Liver (tissue), 9 donors: Measurements from ENCODE around the gene RPL21. TPM values are rescaled to one million over a fixed set of nuclear protein-coding genes. Genes with fewer than 3 reads are reported as not detected.
"Not testable (repeated sequence)": the region's sequence is repeated elsewhere in the genome, so short reads cannot be mapped to it uniquely, and the experiment has no call there.

Experiments used
- DNase-seq: peaks from one replicate; pipeline ENCODE4 v3.0.0-alpha.2; 2017; ENCODE audit warnings: low spot score
- H3K27ac ChIP-seq, 2 donors: one replicate each; pipeline ENCODE4 v1.7.0; 2013; ENCODE audit warnings: inconsistent platforms in 2 of 2, low read length in 2 of 2, control low read depth in 1 of 2, low read depth in 1 of 2, mild to moderate bottlenecking in 1 of 2
- H3K27me3 ChIP-seq, 4 donors: one replicate each; pipeline versions ENCODE4 v1.6.1 to v1.7.0; 2013; ENCODE audit warnings: low read length in 3 of 4, inconsistent platforms in 1 of 4, mild to moderate bottlenecking in 1 of 4, moderate library complexity in 1 of 4; ENCODE audit not compliant: control insufficient read depth in 4 of 4, insufficient read depth in 4 of 4
- H3K36me3 ChIP-seq, 4 donors: one replicate each; pipeline versions ENCODE4 v1.6.1 to v1.7.0; 2013; ENCODE audit warnings: low read length in 3 of 4, mild to moderate bottlenecking in 3 of 4, low read depth in 1 of 4, moderate library complexity in 1 of 4; ENCODE audit not compliant: control insufficient read depth in 4 of 4, insufficient read depth in 3 of 4
- H3K4me1 ChIP-seq, 4 donors: one replicate each; pipeline versions ENCODE4 v1.6.1 to v1.7.0; 2013; ENCODE audit warnings: low read length in 3 of 4, mild to moderate bottlenecking in 3 of 4, moderate library complexity in 1 of 4; ENCODE audit not compliant: control insufficient read depth in 4 of 4, insufficient read depth in 4 of 4
- H3K4me3 ChIP-seq, 3 donors: one replicate each; pipeline versions ENCODE4 v1.6.1 to v1.7.0; 2013; ENCODE audit warnings: low read length in 3 of 3, control low read depth in 1 of 3, low read depth in 1 of 3, mild to moderate bottlenecking in 1 of 3
- H3K9ac ChIP-seq, 2 donors: one replicate each; pipeline ENCODE4 v1.7.0; 2013; ENCODE audit warnings: low read length in 2 of 2, mild to moderate bottlenecking in 2 of 2, moderate library complexity in 2 of 2, control low read depth in 1 of 2, low read depth in 1 of 2
- H3K9me3 ChIP-seq, 4 donors: one replicate each; pipeline versions ENCODE4 v1.6.1 to v1.7.0; 2013; ENCODE audit warnings: low read length in 3 of 4; ENCODE audit not compliant: control insufficient read depth in 4 of 4
- CTCF ChIP-seq: fragments of 150-350 bp; IDR thresholded peaks from 2 replicates; pipeline ENCODE4 v1.5.1; 2017; ENCODE audit warnings: improper control_type of control experiment, low read depth, low read length; ENCODE audit not compliant: missing input control
- EGR1 ChIP-seq, 2 donors: IDR thresholded peaks; 2 replicates each; pipeline ENCODE4 v1.6.1; 2016 to 2018; ENCODE audit warnings: antibody characterized with exemption in 2 of 2, low read depth in 2 of 2
- JUND ChIP-seq, 2 donors: IDR thresholded peaks; 2 replicates each; pipeline ENCODE4 v1.6.1; 2016; ENCODE audit warnings: antibody characterized with exemption in 2 of 2
- MAX ChIP-seq: IDR thresholded peaks from 2 replicates; pipeline ENCODE4 v1.6.1; 2016; ENCODE audit warnings: antibody characterized with exemption
- NR2F2 ChIP-seq: IDR thresholded peaks from 2 replicates; pipeline ENCODE4 v1.6.1; 2016; ENCODE audit warnings: antibody characterized with exemption
- RAD21 ChIP-seq, 2 donors: IDR thresholded peaks; 2 replicates each; pipeline ENCODE4 v1.6.1; 2016; ENCODE audit warnings: antibody characterized with exemption in 2 of 2, mild to moderate bottlenecking in 2 of 2
- REST ChIP-seq: IDR thresholded peaks from 2 replicates; pipeline ENCODE4 v1.6.1; 2016; ENCODE audit warnings: antibody characterized with exemption, mild to moderate bottlenecking
- SP1 ChIP-seq: IDR thresholded peaks from 2 replicates; pipeline ENCODE4 v1.6.1; 2018; ENCODE audit warnings: antibody characterized with exemption, mild to moderate bottlenecking
- YY1 ChIP-seq: IDR thresholded peaks from 2 replicates; pipeline ENCODE4 v1.6.1; 2016; ENCODE audit warnings: antibody characterized with exemption, mild to moderate bottlenecking
- ZBTB33 ChIP-seq: IDR thresholded peaks from 2 replicates; pipeline ENCODE4 v1.6.1; 2016; ENCODE audit warnings: antibody characterized with exemption
- WGBS: extraction: QIAGEN DNeasy Blood & Tissue Kit; methylation state at CpG from one replicate; pipeline ENCODE4 v1.1.7; 2013; 5-methylcytosine and 5-hydroxymethylcytosine counted together
- polyA plus RNA-seq, 2 donors: library from polyadenylated mRNA; stranded (reverse) in 1 of 2; unstranded in 1 of 2; fragments of 200-250 nt in 1 of 2; fragments of >200 nt in 1 of 2; fragmentation: Nextera tagmentation in 1 of 2; extraction: Ambion mirVana in 1 of 2; gene quantifications; one replicate each; pipeline versions ENCODE4 v1.2.1 to v1.2.3, GENCODE V29; 2013 to 2015
- total RNA-seq, 2 donors: library from RNA; depleted of rRNA; stranded (reverse); fragments of >200 nt; gene quantifications; one replicate each; pipeline ENCODE4 v1.2.3, GENCODE V29; 2014
- donor health status: healthy.
- donor health status: healthy.
- donor health status: healthy.
- donor health status: healthy.
- donor health status: healthy.

RPL21 gene
- total and polyA plus RNA-seq, 4 donors, result 206 to 648 (median 442) TPM

GRCh38 chr13:27219611-27220010, 31.7 kb upstream of the RPL21 start:
- TF ChIP-seq JUND (IDR thresholded peaks at IDR 0.05), result no peak
- TF ChIP-seq CTCF, result no peak
- no peak for TF ChIP-seq SP1
- TF ChIP-seq ZBTB33, result no peak
- no peak for TF ChIP-seq REST
- no peak for TF ChIP-seq MAX
- no peak for TF ChIP-seq RAD21 (IDR thresholded peaks at IDR 0.05)
- no peak for TF ChIP-seq EGR1 (IDR thresholded peaks at IDR 0.05; ENCODE audit: low read depth in 2 of 2)
- no peak for TF ChIP-seq NR2F2
- H3K36me3 ChIP-seq, result no peaks in the 10 kb centered on the region
- H3K9me3 ChIP-seq, result no peaks in the 10 kb centered on the region
- H3K27me3 ChIP-seq, result no peaks in the 10 kb centered on the region
- no peak overlapping the region for H3K9ac ChIP-seq
- DNase-seq, result no peak
- no peaks in the 10 kb centered on the region for H3K4me1 ChIP-seq
- H3K27ac ChIP-seq, result no peak overlapping the region
- no peak overlapping the region for H3K4me3 ChIP-seq
- WGBS, result 91% methylated on average over 19 of the region's 19 CpGs

- H3K4me3 ChIP-seq, H3K27ac ChIP-seq, H3K9me3 ChIP-seq, H3K36me3 ChIP-seq, H3K4me1 ChIP-seq, H3K9ac ChIP-seq, H3K27me3 ChIP-seq, DNase-seq: not testable (repeated sequence)
- 83% methylated on average over 2 of the region's 2 CpGs for WGBS
Observed at GRCh38 chr13:27222100-27222499, 29.3 kb upstream of the RPL21 start.

- no peaks in the 10 kb centered on the region for H3K27me3 ChIP-seq
- no peak for DNase-seq
- no peak overlapping the region for H3K4me3 ChIP-seq
- no peak overlapping the region for H3K9ac ChIP-seq
- 89% methylated on average over 2 of the region's 2 CpGs for WGBS
- no peak for TF ChIP-seq MAX
- TF ChIP-seq YY1, result no peak
- no peak for TF ChIP-seq REST
- TF ChIP-seq RAD21 (IDR thresholded peaks at IDR 0.05), result no peak
- TF ChIP-seq NR2F2, result no peak
- H3K36me3 ChIP-seq, result no peaks in the 10 kb centered on the region
- H3K9me3 ChIP-seq, result no peaks in the 10 kb centered on the region
- H3K4me1 ChIP-seq, result no peaks in the 10 kb centered on the region
- no peak overlapping the region for H3K27ac ChIP-seq
Observed at GRCh38 chr13:27226991-27227390, 24.4 kb upstream of the RPL21 start.
